ENCODE results near the gene PLEKHA7.

DNA sequence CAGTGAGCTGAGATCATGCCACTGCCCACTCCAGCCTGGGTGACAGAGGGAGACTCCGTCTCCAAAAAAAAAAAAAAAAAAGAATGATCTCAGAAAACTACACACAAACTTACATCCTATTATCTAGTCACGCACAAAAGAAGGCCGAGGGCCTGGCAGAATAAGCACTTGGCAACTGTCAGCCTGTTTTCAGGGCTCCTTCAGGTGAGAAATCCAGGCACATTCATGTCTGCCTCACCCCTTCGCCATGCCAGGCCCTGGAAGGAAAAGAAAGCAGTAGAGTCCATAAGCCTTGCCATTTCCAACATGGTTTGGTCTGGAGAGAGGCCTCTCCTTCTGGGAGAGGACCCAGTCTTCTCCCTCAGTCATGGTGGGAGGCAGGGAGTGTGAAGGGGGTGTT, 244.8 kb downstream of the PLEKHA7 start:
- TF ChIP-seq, protein P1, sequence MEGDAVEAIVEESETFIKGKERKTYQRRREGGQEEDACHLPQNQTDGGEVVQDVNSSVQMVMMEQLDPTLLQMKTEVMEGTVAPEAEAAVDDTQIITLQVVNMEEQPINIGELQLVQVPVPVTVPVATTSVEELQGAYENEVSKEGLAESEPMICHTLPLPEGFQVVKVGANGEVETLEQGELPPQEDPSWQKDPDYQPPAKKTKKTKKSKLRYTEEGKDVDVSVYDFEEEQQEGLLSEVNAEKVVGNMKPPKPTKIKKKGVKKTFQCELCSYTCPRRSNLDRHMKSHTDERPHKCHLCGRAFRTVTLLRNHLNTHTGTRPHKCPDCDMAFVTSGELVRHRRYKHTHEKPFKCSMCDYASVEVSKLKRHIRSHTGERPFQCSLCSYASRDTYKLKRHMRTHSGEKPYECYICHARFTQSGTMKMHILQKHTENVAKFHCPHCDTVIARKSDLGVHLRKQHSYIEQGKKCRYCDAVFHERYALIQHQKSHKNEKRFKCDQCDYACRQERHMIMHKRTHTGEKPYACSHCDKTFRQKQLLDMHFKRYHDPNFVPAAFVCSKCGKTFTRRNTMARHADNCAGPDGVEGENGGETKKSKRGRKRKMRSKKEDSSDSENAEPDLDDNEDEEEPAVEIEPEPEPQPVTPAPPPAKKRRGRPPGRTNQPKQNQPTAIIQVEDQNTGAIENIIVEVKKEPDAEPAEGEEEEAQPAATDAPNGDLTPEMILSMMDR (IDR thresholded peaks at IDR 0.05; ENCODE audit: control extremely low read depth in 1 of 3, insufficient read depth in 1 of 3, low read depth in 1 of 3, low read length in 3 of 3), result no peak
- TF ChIP-seq RAD21 (IDR thresholded peaks at IDR 0.05 in 1 of 2, conservative IDR thresholded peaks at IDR 0.05 in 1 of 2; ENCODE audit: low read depth in 2 of 2, low read length in 2 of 2) (no peak), TAF1 (IDR thresholded peaks at IDR 0.05; ENCODE audit: low read depth, low read length) (no peak), SP1 (IDR thresholded peaks at IDR 0.05; ENCODE audit: low read depth, low read length) (no peak), TCF12 (IDR thresholded peaks at IDR 0.05; ENCODE audit: low read depth, low read length) (no peak), EZH2 (IDR thresholded peaks at IDR 0.05; ENCODE audit: low read depth, low read length, severe bottlenecking) (no peak), POLR2A (IDR thresholded peaks at IDR 0.05; ENCODE audit: control extremely low read depth in 1 of 2, low read depth in 2 of 2, low read length in 2 of 2) (no peak), RFX5 (IDR thresholded peaks at IDR 0.05; ENCODE audit: borderline replicate concordance, low read depth, low read length) (no peak), SUZ12 (IDR thresholded peaks at IDR 0.05; ENCODE audit: low read length) (no peak), BACH1 (IDR thresholded peaks at IDR 0.05; ENCODE audit: low read length) (no peak), MAFK (IDR thresholded peaks at IDR 0.05; ENCODE audit: low read depth, low read length) (no peak)
